GM18909 (cell line): ENCODE data around the gene LLCFC1.
"Not testable (repeated sequence)": the region's sequence is repeated elsewhere in the genome, so short reads cannot be mapped to it uniquely, and the experiment has no call there.

ENCODE experiments used
- ATAC-seq: cut with Tn5 transposase; IDR thresholded peaks from one replicate; pipeline ENCODE4 v1.9.1; 2021; ENCODE audit warnings: mild to moderate bottlenecking; ENCODE audit not compliant: unreplicated experiment, poor library complexity

Gene LLCFC1

DNA sequence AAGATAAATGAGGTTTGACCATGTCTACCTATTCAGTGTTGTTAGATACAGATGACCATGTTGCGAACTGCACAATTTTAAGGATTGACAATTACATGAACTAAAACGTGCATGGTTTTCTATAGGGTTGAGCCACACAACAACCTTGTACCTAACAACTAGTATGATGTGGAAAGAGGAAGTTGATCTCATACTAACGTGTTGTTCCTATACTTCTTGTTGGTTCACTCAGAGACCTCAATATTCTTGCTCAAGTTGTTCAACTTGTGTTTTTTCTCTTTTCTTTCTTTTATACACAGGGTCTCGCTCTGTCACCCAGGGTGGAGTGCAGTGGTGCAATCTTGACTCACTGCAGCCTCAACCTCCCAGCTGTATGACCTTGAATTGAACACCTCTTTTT is 28.9 kb downstream of the LLCFC1 start:
- no peak for ATAC-seq

- ATAC-seq: no peak
Measured at GRCh38 chr7:142969183-142969582, 29.9 kb downstream of the LLCFC1 start.

DNA sequence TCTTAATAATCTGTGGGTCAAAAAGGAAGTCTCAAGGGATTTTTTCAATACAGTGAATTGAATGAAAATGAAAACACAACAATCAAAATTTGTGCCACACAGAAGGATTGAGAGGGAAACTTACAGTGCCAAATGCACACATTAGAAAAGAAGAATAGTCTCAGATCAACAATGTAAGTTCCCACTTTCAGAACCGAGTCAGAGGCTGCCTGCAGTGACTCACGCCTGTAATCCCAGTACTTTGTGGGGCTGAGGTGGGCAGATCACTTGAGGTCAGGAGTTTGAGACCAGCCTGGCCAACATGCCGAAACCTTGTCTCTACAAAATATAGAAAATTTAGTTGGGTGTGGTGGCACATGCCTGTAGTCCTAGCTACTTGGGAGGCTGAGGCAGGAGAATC is 35.3 kb downstream of the LLCFC1 start:
- ATAC-seq: no peak

DNA sequence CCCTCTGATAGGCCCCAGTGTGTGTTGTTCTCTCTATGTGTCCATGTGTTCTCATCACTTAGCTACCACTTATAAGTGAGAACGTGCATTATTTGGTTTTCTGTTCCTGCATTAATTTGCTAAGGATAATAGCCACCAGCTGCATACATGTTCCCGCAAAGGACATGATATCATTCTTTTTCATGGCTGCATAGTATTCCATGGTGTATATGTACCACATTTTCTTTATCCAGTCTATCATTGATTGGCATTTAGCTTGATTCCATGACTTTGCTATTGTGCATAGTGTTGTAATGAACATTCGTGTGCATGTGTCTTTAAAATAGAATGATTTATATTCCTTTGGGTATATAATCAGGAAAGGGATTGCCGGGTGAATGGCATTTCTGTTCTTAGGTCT is 39.1 kb downstream of the LLCFC1 start:
- not testable (repeated sequence) for ATAC-seq

DNA sequence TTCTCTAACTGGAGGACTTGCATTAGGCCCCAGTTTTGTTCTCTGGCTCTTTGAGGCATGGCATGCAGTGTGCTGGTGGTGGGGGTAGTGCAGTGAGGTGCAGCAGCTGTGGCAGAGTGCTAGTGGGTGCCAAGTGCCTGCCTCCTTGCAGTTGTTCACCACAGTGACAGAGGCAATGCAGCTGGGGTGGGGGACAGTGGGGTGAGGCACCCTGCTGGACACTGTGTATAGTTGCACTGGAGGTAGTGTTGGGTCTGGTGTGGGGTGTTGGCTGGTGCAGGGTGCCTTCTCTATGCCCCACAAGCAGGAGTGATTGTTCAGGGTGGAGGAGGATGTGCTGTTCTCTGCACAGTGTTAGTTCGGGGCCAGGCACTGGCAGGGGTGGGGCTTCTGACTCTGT is 44.5 kb downstream of the LLCFC1 start:
- ATAC-seq: no peak

GRCh38 chr7:142984297-142984696 is 45.0 kb downstream of the LLCFC1 start:
- no peak for ATAC-seq
